Measurements from ENCODE around the gene CIDEC.

CIDEC gene

DNA sequence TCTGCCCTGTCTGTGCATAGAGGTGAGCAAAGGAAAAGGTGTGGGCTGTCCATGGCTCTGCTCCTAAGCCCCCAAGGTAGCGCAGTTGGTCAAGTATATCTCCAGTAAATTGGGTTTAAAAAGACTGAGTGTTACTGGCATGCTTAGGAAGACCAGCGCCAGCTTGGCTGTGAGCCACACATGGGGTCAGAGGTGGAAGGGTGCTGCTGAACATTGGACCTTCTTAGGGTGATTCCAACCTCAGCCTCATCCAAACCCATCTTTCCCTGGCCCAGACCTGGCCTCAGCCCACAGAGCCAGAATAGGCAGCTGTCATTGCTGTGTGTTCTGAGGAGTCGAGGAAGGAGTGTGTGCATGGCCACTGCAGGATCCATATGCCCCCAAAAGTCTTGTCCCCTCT is 28.2 kb upstream of the CIDEC start:
- H3K4me3 ChIP-seq = no peak overlapping the region
- no peaks in the 10 kb centered on the region for H3K9me3 ChIP-seq
- no peak overlapping the region for H3K27ac ChIP-seq
- H3K27me3 ChIP-seq = no peaks in the 10 kb centered on the region
- DNase-seq = no peak
- TF ChIP-seq, protein P1, sequence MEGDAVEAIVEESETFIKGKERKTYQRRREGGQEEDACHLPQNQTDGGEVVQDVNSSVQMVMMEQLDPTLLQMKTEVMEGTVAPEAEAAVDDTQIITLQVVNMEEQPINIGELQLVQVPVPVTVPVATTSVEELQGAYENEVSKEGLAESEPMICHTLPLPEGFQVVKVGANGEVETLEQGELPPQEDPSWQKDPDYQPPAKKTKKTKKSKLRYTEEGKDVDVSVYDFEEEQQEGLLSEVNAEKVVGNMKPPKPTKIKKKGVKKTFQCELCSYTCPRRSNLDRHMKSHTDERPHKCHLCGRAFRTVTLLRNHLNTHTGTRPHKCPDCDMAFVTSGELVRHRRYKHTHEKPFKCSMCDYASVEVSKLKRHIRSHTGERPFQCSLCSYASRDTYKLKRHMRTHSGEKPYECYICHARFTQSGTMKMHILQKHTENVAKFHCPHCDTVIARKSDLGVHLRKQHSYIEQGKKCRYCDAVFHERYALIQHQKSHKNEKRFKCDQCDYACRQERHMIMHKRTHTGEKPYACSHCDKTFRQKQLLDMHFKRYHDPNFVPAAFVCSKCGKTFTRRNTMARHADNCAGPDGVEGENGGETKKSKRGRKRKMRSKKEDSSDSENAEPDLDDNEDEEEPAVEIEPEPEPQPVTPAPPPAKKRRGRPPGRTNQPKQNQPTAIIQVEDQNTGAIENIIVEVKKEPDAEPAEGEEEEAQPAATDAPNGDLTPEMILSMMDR (IDR thresholded peaks at IDR 0.05) = no peak
- intact Hi-C loops (cut with DNase I; ENCODE audit: low total_unique reads) = no loop called here
- H3K4me1 ChIP-seq = peaks cover 0 to 28% (median 7%) of the 10 kb centered on the region in 4 donors
- H3K36me3 ChIP-seq = peaks cover 13 to 65% (median 18%) of the 10 kb centered on the region in 3 donors

DNA sequence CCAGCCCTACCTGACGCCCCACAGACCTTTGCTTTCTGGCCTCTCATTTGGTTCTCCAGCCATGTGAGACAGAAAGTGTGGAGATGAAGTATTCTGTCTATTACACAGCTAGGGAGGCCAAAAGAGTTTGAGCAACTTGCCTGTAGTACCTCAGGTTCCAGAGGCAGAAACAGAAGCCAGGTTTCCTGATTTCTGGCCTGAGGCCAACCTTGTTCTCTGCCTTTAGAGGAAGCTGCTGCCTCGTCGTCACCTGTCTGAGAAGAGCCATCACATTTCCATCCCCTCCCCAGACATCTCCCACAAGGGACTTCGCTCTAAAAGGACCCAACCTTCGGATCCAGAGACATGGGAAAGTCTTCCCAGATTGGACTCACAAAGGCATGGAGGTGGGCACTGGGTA is 26.4 kb upstream of the CIDEC start:
- intact Hi-C loops (cut with DNase I; ENCODE audit: low total_unique reads) = no loop called here
- Histone ChIP-seq H3K4me1 (peaks cover 0 to 31% (median 17%) of the 10 kb centered on the region in 4 donors), H3K4me3 (no peak overlapping the region), H3K27me3 (no peaks in the 10 kb centered on the region), H3K9me3 (no peaks in the 10 kb centered on the region), H3K36me3 (peaks cover 13 to 53% (median 18%) of the 10 kb centered on the region in 3 donors), H3K27ac (no peak overlapping the region)
- DNase-seq = no peak
- TF ChIP-seq, protein P1 (IDR thresholded peaks at IDR 0.05) = no peak

DNA sequence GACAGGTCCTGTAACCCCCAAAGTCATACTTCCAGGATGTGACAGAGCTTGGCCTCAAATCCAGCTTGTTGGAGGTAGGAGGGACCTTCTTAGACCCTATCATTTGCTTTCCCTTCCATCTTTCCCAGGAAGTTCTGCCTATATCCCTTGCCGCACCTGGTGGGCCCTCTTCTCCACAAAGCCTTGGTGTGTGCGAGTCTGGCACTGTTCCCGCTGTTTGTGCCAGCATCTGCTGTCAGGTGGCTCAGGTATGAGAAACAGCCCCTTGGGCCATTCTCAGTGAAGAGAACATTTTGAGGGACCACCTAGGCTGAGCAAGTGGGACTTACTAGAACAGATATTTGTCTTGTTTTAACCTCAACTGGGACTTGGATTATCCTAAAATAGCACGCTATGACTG is 23.9 kb upstream of the CIDEC start:
- peak overlapping the region; percentile 79 to 82 for H3K27ac ChIP-seq
- intact Hi-C loops (cut with DNase I; ENCODE audit: low total_unique reads) = loop anchor here (5.0 kb wide), 1 partner anchor 402 kb away; no protein-coding TSS in a partner anchor
- H3K9me3 ChIP-seq = no peaks in the 10 kb centered on the region
- peak overlapping the region in 1 of 2 donors; percentile 65 for H3K4me3 ChIP-seq
- H3K36me3 ChIP-seq = peaks cover 12 to 28% (median 13%) of the 10 kb centered on the region in 3 donors
- peaks cover 0 to 35% (median 17%) of the 10 kb centered on the region in 4 donors for H3K4me1 ChIP-seq
- no peak for DNase-seq
- TF ChIP-seq, protein P1 (IDR thresholded peaks at IDR 0.05) = no peak
- H3K27me3 ChIP-seq = no peaks in the 10 kb centered on the region

GRCh38 chr3:9903238-9903624 is 23.2 kb upstream of the CIDEC start:
- Histone ChIP-seq H3K27me3 (no peaks in the 10 kb centered on the region), H3K4me3 (peak overlapping the region; percentile 53 to 65), H3K4me1 (peaks cover 0 to 42% (median 17%) of the 10 kb centered on the region in 4 donors), H3K27ac (peak overlapping the region; percentile 79 to 82), H3K9me3 (no peaks in the 10 kb centered on the region), H3K36me3 (peaks cover 8 to 21% (median 9%) of the 10 kb centered on the region in 3 donors)
- intact Hi-C loops (cut with DNase I; ENCODE audit: low total_unique reads) = loop anchor here (5.0 kb wide), 1 partner anchor 401 kb away; no protein-coding TSS in a partner anchor
- DNase-seq = peak in 1 of 2 donors; percentile 67
- TF ChIP-seq, protein P1 (IDR thresholded peaks at IDR 0.05) = no peak

GRCh38 chr3:9902372-9903237 is 22.6 kb upstream of the CIDEC start, which contains the start of gene IL17RE:
Gene IL17RE, plus strand, starts transcription at chr3:9902848. Its CDS starts 85 bp downstream, at chr3:9902933.
- Histone ChIP-seq H3K4me1 (peaks cover 0 to 46% (median 17%) of the 10 kb centered on the region in 4 donors), H3K36me3 (peaks cover 8 to 15% (median 9%) of the 10 kb centered on the region in 3 donors), H3K27me3 (no peaks in the 10 kb centered on the region), H3K27ac (peak within 1 kb of the TSS; percentile 79 to 82), H3K9me3 (no peaks in the 10 kb centered on the region), H3K4me3 (peak within 1 kb of the TSS; percentile 53 to 65)
- TF ChIP-seq, protein P1 (IDR thresholded peaks at IDR 0.05) = no peak
- intact Hi-C loops (cut with DNase I; ENCODE audit: low total_unique reads) = loop anchor here (5.0 kb wide), 1 partner anchor 400 kb away; no protein-coding TSS in a partner anchor
- peak in 1 of 2 donors; percentile 80 for DNase-seq

Measured in tibial artery (tissue), 4 donors.